RWPE2 (cell line): ENCODE measurements around the gene RFTN1.

Experiments used
- ATAC-seq: fragments of 200-7000 bp; cut with Tn5 transposase; 3 replicates; pipeline ENCODE4 v1.9.1; 2021; ENCODE audit warnings: low read depth
- DNase-seq: peaks from one replicate; pipeline ENCODE4 v3.0.0-alpha.2; 2020; ENCODE audit warnings: low spot score
- H3K27ac ChIP-seq: fragments of 450-650 bp; 2 replicates; pipeline ENCODE4 v1.5.1; 2017; ENCODE audit warnings: mild to moderate bottlenecking; ENCODE audit not compliant: poor library complexity, severe bottlenecking
- H3K27me3 ChIP-seq: fragments of 250-450 bp; sonication (Bioruptor Pico); 2 replicates; pipeline ENCODE4 v1.5.1; 2021; ENCODE audit warnings: mild to moderate bottlenecking, moderate library complexity; ENCODE audit not compliant: insufficient read depth, poor library complexity, severe bottlenecking
- H3K36me3 ChIP-seq: fragments of 250-450 bp; sonication (Bioruptor Pico); 2 replicates; pipeline ENCODE4 v1.5.1; 2020; ENCODE audit warnings: low read depth, mild to moderate bottlenecking, moderate library complexity
- H3K4me1 ChIP-seq: fragments of 250-450 bp; sonication (Bioruptor Pico); 2 replicates; pipeline ENCODE4 v1.5.1; 2021; ENCODE audit warnings: mild to moderate bottlenecking, moderate library complexity; ENCODE audit not compliant: insufficient read depth, poor library complexity, severe bottlenecking
- H3K4me3 ChIP-seq: fragments of 250-450 bp; sonication (Bioruptor Pico); 2 replicates; pipeline ENCODE4 v1.5.1; 2021; ENCODE audit warnings: mild to moderate bottlenecking, moderate library complexity; ENCODE audit not compliant: severe bottlenecking
- H3K9me3 ChIP-seq: fragments of 250-450 bp; sonication (Bioruptor Pico); 2 replicates; pipeline ENCODE4 v1.5.1; 2021; ENCODE audit warnings: mild to moderate bottlenecking, moderate library complexity; ENCODE audit not compliant: severe bottlenecking
- TF ChIP-seq, protein P1 (sequence below): fragments of 450-650 bp; IDR thresholded peaks from one replicate; pipeline ENCODE4 v1.5.1; 2017; ENCODE audit warnings: mild to moderate bottlenecking, moderate library complexity; ENCODE audit not compliant: poor library complexity, severe bottlenecking

The RFTN1 gene

DNA sequence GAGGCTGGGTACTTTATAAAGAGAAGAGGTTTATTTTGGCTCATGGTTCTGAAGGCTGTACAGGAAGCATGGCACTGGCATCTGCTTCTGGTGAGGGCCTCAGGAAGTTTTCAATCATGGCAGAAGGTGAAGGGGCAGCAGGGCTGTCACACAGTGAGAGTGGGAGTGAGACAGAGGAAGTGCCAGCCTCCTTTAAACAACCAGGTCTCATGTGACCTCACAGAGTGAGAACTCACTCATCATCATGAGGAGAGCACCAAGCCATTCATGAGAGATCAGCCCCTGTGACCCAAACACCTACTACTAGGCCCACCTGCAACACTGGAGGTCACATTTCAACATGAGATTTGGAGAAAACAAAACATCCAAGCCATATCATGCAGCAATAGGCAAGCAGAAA lies 9.3 kb upstream of the RFTN1 start:
- DNase-seq: no peak
- Histone ChIP-seq H3K27me3 (no peaks in the 10 kb centered on the region), H3K27ac (no peak overlapping the region), H3K4me1 (no peaks in the 10 kb centered on the region), H3K4me3 (no peak overlapping the region), H3K36me3 (no peaks in the 10 kb centered on the region), H3K9me3 (no peaks in the 10 kb centered on the region)
- no peak for ATAC-seq
- TF ChIP-seq, protein P1, sequence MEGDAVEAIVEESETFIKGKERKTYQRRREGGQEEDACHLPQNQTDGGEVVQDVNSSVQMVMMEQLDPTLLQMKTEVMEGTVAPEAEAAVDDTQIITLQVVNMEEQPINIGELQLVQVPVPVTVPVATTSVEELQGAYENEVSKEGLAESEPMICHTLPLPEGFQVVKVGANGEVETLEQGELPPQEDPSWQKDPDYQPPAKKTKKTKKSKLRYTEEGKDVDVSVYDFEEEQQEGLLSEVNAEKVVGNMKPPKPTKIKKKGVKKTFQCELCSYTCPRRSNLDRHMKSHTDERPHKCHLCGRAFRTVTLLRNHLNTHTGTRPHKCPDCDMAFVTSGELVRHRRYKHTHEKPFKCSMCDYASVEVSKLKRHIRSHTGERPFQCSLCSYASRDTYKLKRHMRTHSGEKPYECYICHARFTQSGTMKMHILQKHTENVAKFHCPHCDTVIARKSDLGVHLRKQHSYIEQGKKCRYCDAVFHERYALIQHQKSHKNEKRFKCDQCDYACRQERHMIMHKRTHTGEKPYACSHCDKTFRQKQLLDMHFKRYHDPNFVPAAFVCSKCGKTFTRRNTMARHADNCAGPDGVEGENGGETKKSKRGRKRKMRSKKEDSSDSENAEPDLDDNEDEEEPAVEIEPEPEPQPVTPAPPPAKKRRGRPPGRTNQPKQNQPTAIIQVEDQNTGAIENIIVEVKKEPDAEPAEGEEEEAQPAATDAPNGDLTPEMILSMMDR: no peak

DNA sequence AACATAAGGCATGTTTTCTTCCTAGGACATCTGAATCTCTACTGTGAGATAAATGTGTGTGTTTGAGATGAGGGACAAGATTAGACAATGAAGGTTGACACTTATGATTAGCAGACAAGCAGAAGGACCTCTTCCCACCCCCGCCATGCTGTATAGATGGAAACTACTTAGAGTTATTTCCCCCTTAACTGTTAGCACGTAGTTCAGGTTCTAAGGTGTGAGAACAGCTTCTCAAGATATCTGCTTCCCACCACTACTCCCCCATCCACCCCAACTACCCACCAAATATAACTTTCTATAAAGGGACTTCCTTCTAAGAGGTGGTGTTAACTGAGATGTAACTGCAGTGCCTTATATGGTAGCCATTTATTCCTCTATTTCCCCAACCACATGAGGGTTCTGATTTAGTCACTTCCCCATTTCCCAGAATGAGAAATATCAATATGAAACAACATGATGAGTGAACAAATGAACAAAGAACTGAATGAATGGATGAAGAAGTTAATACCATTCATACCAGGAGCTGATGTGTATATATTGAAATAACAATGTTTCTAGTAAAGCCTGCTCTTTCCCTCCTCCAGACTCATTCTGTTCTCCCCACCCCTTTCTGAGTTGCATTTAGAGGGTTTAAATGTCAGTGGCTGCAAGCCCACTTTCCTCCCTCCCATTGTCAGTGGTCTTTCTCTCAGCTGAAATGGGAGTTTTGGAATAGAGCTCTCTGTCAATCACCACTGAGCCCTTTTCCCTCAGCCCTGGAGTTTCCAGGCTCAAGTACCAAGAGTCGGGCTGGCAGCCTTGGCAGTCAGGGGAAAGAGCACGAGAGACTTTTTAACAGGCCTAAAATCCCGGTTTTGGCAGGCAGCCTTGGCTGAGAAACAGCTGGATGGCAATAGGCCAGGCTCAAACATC lies 7.7 kb upstream of the RFTN1 start:
- Histone ChIP-seq H3K9me3 (no peaks in the 10 kb centered on the region), H3K4me3 (no peak overlapping the region), H3K36me3 (no peaks in the 10 kb centered on the region), H3K27me3 (no peaks in the 10 kb centered on the region), H3K4me1 (no peaks in the 10 kb centered on the region), H3K27ac (no peak overlapping the region)
- no peak for DNase-seq
- TF ChIP-seq, protein P1: no peak
- no peak for ATAC-seq

DNA sequence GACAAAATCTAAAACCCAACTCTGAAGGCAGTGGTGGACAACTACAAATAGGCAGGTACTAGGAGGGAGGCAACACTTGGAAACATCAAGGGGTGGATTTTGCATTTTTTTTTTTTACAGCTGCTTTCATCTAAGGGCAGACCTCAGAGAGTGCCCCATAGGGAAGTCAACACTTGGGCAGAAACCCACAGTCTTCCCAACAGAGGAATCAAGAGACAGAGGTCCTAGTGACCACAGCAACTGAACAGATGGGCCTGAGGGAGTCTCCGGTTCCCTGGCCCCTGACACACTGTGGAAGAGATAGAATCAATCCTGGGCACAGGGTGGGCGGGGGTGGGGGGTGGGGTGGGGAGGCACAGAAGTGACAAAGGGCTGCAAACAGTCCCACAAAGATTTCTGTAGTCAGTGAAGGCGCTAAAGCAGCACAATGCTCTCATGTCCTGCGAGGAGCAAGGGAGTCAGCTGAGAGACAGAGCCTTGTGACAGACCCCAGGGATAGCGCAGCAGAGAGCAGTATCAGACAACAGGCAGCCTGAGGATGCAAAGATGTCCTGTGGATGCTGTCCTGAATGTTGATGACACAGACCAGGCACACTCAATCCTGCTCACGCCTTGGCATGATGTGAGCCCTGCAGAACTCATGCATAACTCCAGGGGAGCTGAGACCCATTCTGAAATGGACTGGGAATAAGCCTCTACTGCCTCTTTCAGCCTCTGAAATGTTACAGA lies 6.9 kb upstream of the RFTN1 start:
- ATAC-seq: no peak
- TF ChIP-seq, protein P1: no peak
- Histone ChIP-seq H3K27me3 (no peaks in the 10 kb centered on the region), H3K4me3 (no peak overlapping the region), H3K27ac (no peak overlapping the region), H3K9me3 (no peaks in the 10 kb centered on the region), H3K36me3 (no peaks in the 10 kb centered on the region), H3K4me1 (no peaks in the 10 kb centered on the region)
- DNase-seq: no peak

DNA sequence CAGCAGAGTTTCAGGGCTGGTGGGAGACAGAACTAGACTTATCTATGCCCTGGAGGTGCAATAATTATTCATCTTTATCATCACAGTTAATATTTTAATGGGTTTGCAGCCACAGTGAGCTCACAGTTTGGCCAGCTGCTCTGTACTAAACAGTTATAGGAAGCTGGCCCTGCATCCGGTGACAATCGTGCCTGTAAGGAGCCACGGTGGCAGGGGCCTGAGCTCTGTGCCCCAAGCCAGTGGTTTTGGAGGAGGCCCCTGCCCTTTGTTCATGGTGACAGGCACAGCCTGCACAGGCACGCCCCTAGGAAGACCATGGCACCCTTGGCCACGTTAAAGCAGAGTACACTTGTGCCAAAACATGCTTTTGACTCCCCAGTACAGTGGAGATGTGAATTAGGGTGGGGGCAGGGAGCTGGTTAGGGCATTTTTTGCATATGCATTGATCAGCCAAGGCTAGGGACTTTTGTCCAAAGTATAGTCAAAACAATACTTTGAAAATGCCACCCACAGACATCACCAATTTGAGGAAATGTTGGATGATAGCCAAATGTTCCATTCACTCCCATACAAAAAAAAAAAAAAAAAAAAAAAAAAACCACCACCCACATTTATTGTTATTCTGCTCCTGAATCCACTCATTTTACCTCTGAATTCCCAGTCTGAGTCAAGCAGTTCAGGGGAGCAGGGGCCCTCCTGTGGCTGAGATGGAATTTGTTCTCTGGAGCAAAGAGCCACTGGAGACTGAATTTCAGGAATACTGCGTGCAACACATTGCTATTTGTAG lies 3.4 kb upstream of the RFTN1 start:
- H3K27ac ChIP-seq: no peak overlapping the region
- H3K9me3 ChIP-seq: no peaks in the 10 kb centered on the region
- no peaks in the 10 kb centered on the region for H3K36me3 ChIP-seq
- H3K27me3 ChIP-seq: no peaks in the 10 kb centered on the region
- TF ChIP-seq, protein P1: peak; percentile 62
- ATAC-seq (peak; percentile 49), DNase-seq (no peak)
- H3K4me3 ChIP-seq: no peak overlapping the region
- H3K4me1 ChIP-seq: no peaks in the 10 kb centered on the region
